Measurements from ENCODE around the gene PRRX2. TPM values are rescaled to one million over a fixed set of nuclear protein-coding genes. Genes with fewer than 3 reads are reported as not detected.

PRRX2 gene
- total RNA-seq, 1 experiment from 2014 or later: 0.29 TPM

Other genes with a start within 250 kb of the PRRX2 start
- gene C9orf50, start 44.5 kb upstream of the PRRX2 start, total RNA-seq (2014; rRNA removed; shearing (Covaris generic)): not detected in 2 replicates
- gene NTMT1, start 39.5 kb upstream of the PRRX2 start, total RNA-seq (2014; rRNA removed; shearing (Covaris generic)): 35.7 and 41.0 TPM in 2 replicates
- 14.2 and 17.3 TPM in 2 replicates for gene ASB6, start 23.5 kb upstream of the PRRX2 start, total RNA-seq (2014; rRNA removed; shearing (Covaris generic))
- 4.8 and 5.1 TPM in 2 replicates for gene PTGES, start 87.4 kb downstream of the PRRX2 start, total RNA-seq (2014; rRNA removed; shearing (Covaris generic))
- gene TOR1B, start 137.5 kb downstream of the PRRX2 start, total RNA-seq (2014; rRNA removed; shearing (Covaris generic)): 26.5 and 33.2 TPM in 2 replicates
- 23.7 and 24.7 TPM in 2 replicates for gene TOR1A, start 158.5 kb downstream of the PRRX2 start, total RNA-seq (2014; rRNA removed; shearing (Covaris generic))
- gene C9orf78, start 169.6 kb downstream of the PRRX2 start, total RNA-seq (2014; rRNA removed; shearing (Covaris generic)): 70.8 and 77.7 TPM in 2 replicates
- gene USP20, start 169.8 kb downstream of the PRRX2 start, total RNA-seq (2014; rRNA removed; shearing (Covaris generic)): 3.7 and 4.9 TPM in 2 replicates

Measured in SK-MEL-5 (cell line).